ENCODE results near the gene COL4A6. TPM values are rescaled to one million over a fixed set of nuclear protein-coding genes. Genes with fewer than 3 reads are reported as not detected.

The COL4A6 gene
- total RNA-seq, 2 experiments from 2014 or later = not detected

DNA sequence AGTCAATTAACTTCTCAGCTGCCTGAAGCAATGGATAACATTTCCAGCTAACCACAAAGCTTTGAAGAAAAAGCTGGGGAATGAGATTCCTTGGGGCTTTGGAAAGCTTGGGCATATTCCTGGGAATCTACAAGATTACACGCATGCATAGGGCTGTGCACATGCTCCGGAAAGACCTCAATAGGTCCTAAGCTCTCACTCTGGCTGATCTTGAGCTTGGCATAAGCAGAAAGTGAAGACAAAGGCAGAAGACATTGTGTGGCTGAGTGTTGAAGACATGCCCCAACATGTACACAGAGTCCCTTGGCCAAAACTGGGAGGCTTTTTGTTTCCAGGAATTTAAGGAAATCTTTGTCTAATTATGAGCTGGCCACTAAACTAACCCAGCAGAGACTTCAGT lies 315.5 kb downstream of the COL4A6 start:
- POLR2A ChIA-PET = interaction anchor here (0.9 kb wide), 1 partner anchor 14 kb away, joined by 3 read pairs; no protein-coding TSS in a partner anchor
- H4K20me1 ChIP-seq (ENCODE audit: insufficient read depth, low read length) = no peaks in the 10 kb centered on the region
- BruUV-seq (replicated peaks) = no TSS peak

DNA sequence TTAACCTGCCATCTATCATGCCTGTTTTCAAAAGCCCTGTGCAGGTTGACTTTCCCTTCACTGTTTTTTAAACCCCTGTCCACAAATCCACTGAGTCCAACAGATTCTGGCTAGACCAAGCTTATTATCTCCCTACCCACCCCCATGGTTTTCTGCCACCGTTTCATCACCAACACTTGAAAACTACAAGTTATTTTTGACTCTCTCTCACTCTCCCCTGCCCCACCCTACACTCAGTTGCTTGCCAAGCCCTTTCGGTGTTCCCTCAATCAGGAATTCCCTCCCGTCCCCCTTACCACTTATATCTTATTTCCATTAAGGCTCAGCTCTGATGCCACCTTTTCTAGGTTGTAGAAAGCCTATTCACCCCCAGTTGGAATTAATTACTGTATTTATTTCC lies 316.9 kb downstream of the COL4A6 start:
- Histone ChIP-seq H3K4me2 (ENCODE audit: low read length) (no peak overlapping the region), H2AFZ (ENCODE audit: low read length) (no peak overlapping the region), H3K27ac (ENCODE audit: low read depth, low read length, poor library complexity, severe bottlenecking) (no peak overlapping the region), H3K79me2 (ENCODE audit: insufficient read depth, low read depth, low read length) (no peaks in the 10 kb centered on the region), H4K20me1 (ENCODE audit: insufficient read depth, low read length) (no peaks in the 10 kb centered on the region), H3K9me2 (ENCODE audit: insufficient read depth, low read length) (no peaks in the 10 kb centered on the region), H3K4me3 (ENCODE audit: low read depth, low read length, poor library complexity, severe bottlenecking) (no peak overlapping the region), H3K36me3 (ENCODE audit: insufficient read depth, low read length) (no peaks in the 10 kb centered on the region), H3K9me3 (ENCODE audit: low read length) (no peaks in the 10 kb centered on the region), H3K4me1 (ENCODE audit: insufficient read depth, low read length, poor library complexity, severe bottlenecking) (no peaks in the 10 kb centered on the region)
- DNase-seq (ENCODE audit: low spot score) = no peak
- ChIA-PET CTCF (ENCODE audit: unreplicated experiment) (no interaction called here), POLR2A (interaction anchor here (1.2 kb wide), 1 partner anchor 11 kb away, joined by 3 read pairs; no protein-coding TSS in a partner anchor)
- TF ChIP-seq, protein P1, sequence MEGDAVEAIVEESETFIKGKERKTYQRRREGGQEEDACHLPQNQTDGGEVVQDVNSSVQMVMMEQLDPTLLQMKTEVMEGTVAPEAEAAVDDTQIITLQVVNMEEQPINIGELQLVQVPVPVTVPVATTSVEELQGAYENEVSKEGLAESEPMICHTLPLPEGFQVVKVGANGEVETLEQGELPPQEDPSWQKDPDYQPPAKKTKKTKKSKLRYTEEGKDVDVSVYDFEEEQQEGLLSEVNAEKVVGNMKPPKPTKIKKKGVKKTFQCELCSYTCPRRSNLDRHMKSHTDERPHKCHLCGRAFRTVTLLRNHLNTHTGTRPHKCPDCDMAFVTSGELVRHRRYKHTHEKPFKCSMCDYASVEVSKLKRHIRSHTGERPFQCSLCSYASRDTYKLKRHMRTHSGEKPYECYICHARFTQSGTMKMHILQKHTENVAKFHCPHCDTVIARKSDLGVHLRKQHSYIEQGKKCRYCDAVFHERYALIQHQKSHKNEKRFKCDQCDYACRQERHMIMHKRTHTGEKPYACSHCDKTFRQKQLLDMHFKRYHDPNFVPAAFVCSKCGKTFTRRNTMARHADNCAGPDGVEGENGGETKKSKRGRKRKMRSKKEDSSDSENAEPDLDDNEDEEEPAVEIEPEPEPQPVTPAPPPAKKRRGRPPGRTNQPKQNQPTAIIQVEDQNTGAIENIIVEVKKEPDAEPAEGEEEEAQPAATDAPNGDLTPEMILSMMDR (conservative IDR thresholded peaks at IDR 0.05; ENCODE audit: low read length) = no peak
- no peak for TF ChIP-seq EZH2phosphoT487 (IDR thresholded peaks at IDR 0.05; ENCODE audit: borderline replicate concordance, low read depth, low read length)
- BruUV-seq (replicated peaks) = no TSS peak
- intact Hi-C loops (cut with micrococcal nuclease; ENCODE audit: unreplicated experiment) = no loop called here

More for the DNA sequence above, 315.5 kb downstream of the COL4A6 start:
- H3K9me3 ChIP-seq (ENCODE audit: low read length) = no peaks in the 10 kb centered on the region
- no peak overlapping the region for H3K4me3 ChIP-seq (ENCODE audit: low read depth, low read length, poor library complexity, severe bottlenecking)
- no peaks in the 10 kb centered on the region for H3K79me2 ChIP-seq (ENCODE audit: insufficient read depth, low read depth, low read length)
- H3K9me2 ChIP-seq (ENCODE audit: insufficient read depth, low read length) = no peaks in the 10 kb centered on the region
- H3K27ac ChIP-seq (ENCODE audit: low read depth, low read length, poor library complexity, severe bottlenecking) = no peak overlapping the region
- no peaks in the 10 kb centered on the region for H3K4me1 ChIP-seq (ENCODE audit: insufficient read depth, low read length, poor library complexity, severe bottlenecking)
- intact Hi-C loops (cut with micrococcal nuclease; ENCODE audit: unreplicated experiment) = no loop called here
- DNase-seq (ENCODE audit: low spot score) = no peak
- H3K4me2 ChIP-seq (ENCODE audit: low read length) = no peak overlapping the region
- CTCF ChIA-PET (ENCODE audit: unreplicated experiment) = no interaction called here
- H2AFZ ChIP-seq (ENCODE audit: low read length) = no peak overlapping the region
- H3K36me3 ChIP-seq (ENCODE audit: insufficient read depth, low read length) = peaks cover 7% of the 10 kb centered on the region
- TF ChIP-seq, protein P1 (conservative IDR thresholded peaks at IDR 0.05; ENCODE audit: low read length) = no peak
- no peak for TF ChIP-seq EZH2phosphoT487 (IDR thresholded peaks at IDR 0.05; ENCODE audit: borderline replicate concordance, low read depth, low read length)

DNA sequence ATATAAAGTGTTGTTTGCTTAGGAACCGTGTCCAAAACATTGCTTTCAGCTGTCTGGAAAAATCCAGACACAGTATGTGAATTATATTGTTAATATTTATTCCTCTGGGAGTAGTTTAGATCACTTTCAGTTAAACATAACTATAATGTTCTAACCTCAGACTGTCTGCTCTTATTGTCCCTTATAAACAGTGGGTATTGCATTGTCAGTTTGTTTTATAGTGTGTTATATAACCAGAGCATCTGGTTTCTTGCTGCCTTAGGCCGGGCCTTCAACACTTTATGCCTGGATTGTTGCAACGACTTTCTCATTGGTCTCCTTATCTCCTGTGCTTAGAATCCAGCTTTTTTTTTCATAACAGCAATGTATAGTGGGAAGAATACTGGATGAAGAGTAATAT lies 320.2 kb downstream of the COL4A6 start:
- DNase-seq (ENCODE audit: low spot score) = no peak
- no peaks in the 10 kb centered on the region for H3K9me3 ChIP-seq (ENCODE audit: low read length)
- no TSS peak for BruUV-seq (replicated peaks)
- no peaks in the 10 kb centered on the region for H3K79me2 ChIP-seq (ENCODE audit: insufficient read depth, low read depth, low read length)
- no peaks in the 10 kb centered on the region for H3K36me3 ChIP-seq (ENCODE audit: insufficient read depth, low read length)
- intact Hi-C loops (cut with micrococcal nuclease; ENCODE audit: unreplicated experiment) = no loop called here
- no peak overlapping the region for H3K4me2 ChIP-seq (ENCODE audit: low read length)
- ChIA-PET CTCF (ENCODE audit: unreplicated experiment) (no interaction called here), POLR2A (no interaction called here)
- no peaks in the 10 kb centered on the region for H3K9me2 ChIP-seq (ENCODE audit: insufficient read depth, low read length)
- no peak overlapping the region for H3K27ac ChIP-seq (ENCODE audit: low read depth, low read length, poor library complexity, severe bottlenecking)
- H3K4me1 ChIP-seq (ENCODE audit: insufficient read depth, low read length, poor library complexity, severe bottlenecking) = no peaks in the 10 kb centered on the region
- TF ChIP-seq EZH2phosphoT487 (IDR thresholded peaks at IDR 0.05; ENCODE audit: borderline replicate concordance, low read depth, low read length) = no peak
- TF ChIP-seq, protein P1 (conservative IDR thresholded peaks at IDR 0.05; ENCODE audit: low read length) = no peak
- no peak overlapping the region for H3K4me3 ChIP-seq (ENCODE audit: low read depth, low read length, poor library complexity, severe bottlenecking)
- H4K20me1 ChIP-seq (ENCODE audit: insufficient read depth, low read length) = no peaks in the 10 kb centered on the region
- H2AFZ ChIP-seq (ENCODE audit: low read length) = no peak overlapping the region

Data from OCI-LY7 (cell line).